DOHH2 (cell line): ENCODE results near the gene GUCA1A.

Source experiments
- EZH2phosphoT487 ChIP-seq: fragments of 200-600 bp; sonication (generic); IDR thresholded peaks from 2 replicates; pipeline ENCODE4 v1.6.1; 2017; ENCODE audit warnings: borderline replicate concordance, mild to moderate bottlenecking, antibody characterized with exemption, low read length, moderate library complexity, mixed read lengths
- TF ChIP-seq, protein P1 (sequence below): fragments of 200-600 bp; sonication (generic); IDR thresholded peaks from one replicate; pipeline ENCODE4 v1.5.1; 2014; ENCODE audit warnings: antibody characterized with exemption, mild to moderate bottlenecking, low read depth, low read length; ENCODE audit not compliant: poor library complexity, severe bottlenecking

DNA sequence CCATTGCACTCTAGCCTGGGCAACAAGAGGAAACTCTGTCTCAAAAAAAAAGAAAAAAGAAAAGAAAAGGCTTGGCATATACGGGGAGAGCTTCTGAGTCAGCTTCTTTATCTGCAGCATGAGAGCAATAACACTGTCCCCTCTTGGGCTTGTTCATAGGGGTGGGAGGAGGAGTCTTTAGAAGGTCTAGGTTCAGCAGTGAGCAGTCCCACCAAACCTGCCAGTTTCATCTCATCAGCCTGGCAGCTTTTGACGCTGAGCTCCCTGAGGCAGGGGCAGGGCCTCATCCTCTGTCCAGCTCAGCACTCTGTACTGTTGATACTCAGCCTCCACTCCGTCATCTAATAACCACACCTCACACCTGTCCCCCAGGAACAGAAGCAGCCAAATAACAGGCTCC is 25.1 kb upstream of the GUCA1A start:
- TF ChIP-seq, protein P1, sequence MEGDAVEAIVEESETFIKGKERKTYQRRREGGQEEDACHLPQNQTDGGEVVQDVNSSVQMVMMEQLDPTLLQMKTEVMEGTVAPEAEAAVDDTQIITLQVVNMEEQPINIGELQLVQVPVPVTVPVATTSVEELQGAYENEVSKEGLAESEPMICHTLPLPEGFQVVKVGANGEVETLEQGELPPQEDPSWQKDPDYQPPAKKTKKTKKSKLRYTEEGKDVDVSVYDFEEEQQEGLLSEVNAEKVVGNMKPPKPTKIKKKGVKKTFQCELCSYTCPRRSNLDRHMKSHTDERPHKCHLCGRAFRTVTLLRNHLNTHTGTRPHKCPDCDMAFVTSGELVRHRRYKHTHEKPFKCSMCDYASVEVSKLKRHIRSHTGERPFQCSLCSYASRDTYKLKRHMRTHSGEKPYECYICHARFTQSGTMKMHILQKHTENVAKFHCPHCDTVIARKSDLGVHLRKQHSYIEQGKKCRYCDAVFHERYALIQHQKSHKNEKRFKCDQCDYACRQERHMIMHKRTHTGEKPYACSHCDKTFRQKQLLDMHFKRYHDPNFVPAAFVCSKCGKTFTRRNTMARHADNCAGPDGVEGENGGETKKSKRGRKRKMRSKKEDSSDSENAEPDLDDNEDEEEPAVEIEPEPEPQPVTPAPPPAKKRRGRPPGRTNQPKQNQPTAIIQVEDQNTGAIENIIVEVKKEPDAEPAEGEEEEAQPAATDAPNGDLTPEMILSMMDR, result no peak
- no peak for TF ChIP-seq EZH2phosphoT487
